Mesendoderm (in vitro differentiated cells): ENCODE results near the gene WWTR1.

Source experiments
- DNase-seq: peaks from one replicate; pipeline ENCODE4 v3.0.0; 2013
- H2AK5ac ChIP-seq: 2 replicates; pipeline ENCODE4 v1.6.1; 2013; ENCODE audit warnings: low read length, inconsistent platforms
- H2BK120ac ChIP-seq: 2 replicates; pipeline ENCODE4 v1.6.1; 2013; ENCODE audit warnings: low read depth, mild to moderate bottlenecking, low read length, moderate library complexity, mixed read lengths
- H2BK15ac ChIP-seq: replicated peaks from 2 replicates; pipeline ENCODE4 v1.6.1; 2013; ENCODE audit warnings: low read depth, mild to moderate bottlenecking, moderate library complexity
- H2BK5ac ChIP-seq: 2 replicates; pipeline ENCODE4 v1.6.1; 2013; ENCODE audit warnings: low read length, inconsistent platforms
- H3K18ac ChIP-seq: 2 replicates; pipeline ENCODE4 v1.6.1; 2013; ENCODE audit warnings: mild to moderate bottlenecking, low read length, mixed read lengths
- H3K23ac ChIP-seq: one replicate; pipeline ENCODE4 v1.6.1; 2013; ENCODE audit warnings: low read length
- H3K27ac ChIP-seq: 2 replicates; pipeline ENCODE4 v1.5.1; 2013; ENCODE audit warnings: low read depth, mild to moderate bottlenecking, inconsistent platforms, low read length, moderate library complexity
- H3K27me3 ChIP-seq: 2 replicates; pipeline ENCODE4 v1.6.1; 2013; ENCODE audit warnings: low read length, control low read depth, mild to moderate bottlenecking, inconsistent platforms; ENCODE audit not compliant: insufficient read depth, poor library complexity
- H3K36me3 ChIP-seq: 2 replicates; pipeline ENCODE4 v1.6.1; 2013; ENCODE audit warnings: low read length, inconsistent platforms; ENCODE audit not compliant: control insufficient read depth, insufficient read depth
- H3K4ac ChIP-seq: one replicate; pipeline ENCODE4 v1.6.1; 2013; ENCODE audit warnings: low read depth, mild to moderate bottlenecking, low read length, moderate library complexity
- H3K4me1 ChIP-seq: 2 replicates; pipeline ENCODE4 v1.6.1; 2013; ENCODE audit warnings: low read depth, low read length, inconsistent platforms; ENCODE audit not compliant: control insufficient read depth
- H3K4me2 ChIP-seq: 2 replicates; pipeline ENCODE4 v1.6.1; 2013; ENCODE audit warnings: low read length
- H3K4me3 ChIP-seq: 2 replicates; pipeline ENCODE4 v1.5.1; 2013; ENCODE audit warnings: mild to moderate bottlenecking, low read length
- H3K56ac ChIP-seq: one replicate; pipeline ENCODE4 v1.6.1; 2013; ENCODE audit warnings: low read length
- H3K79me1 ChIP-seq: 2 replicates; pipeline ENCODE4 v1.6.1; 2013; ENCODE audit warnings: low read length, inconsistent platforms
- H3K79me2 ChIP-seq: 2 replicates; pipeline ENCODE4 v1.6.1; 2013; ENCODE audit warnings: mild to moderate bottlenecking, low read length; ENCODE audit not compliant: control insufficient read depth, insufficient read depth
- H3K9ac ChIP-seq: 2 replicates; pipeline ENCODE4 v1.6.1; 2013; ENCODE audit warnings: low read length, inconsistent platforms
- H4K5ac ChIP-seq: one replicate; pipeline ENCODE4 v1.6.1; 2013; ENCODE audit warnings: low read length
- H4K8ac ChIP-seq: one replicate; pipeline ENCODE4 v1.6.1; 2013; ENCODE audit warnings: low read depth, mild to moderate bottlenecking, control low read depth, low read length, moderate library complexity
- WGBS: extraction: QIAGEN DNeasy Blood & Tissue Kit; methylation state at CpG from one replicate; pipeline ENCODE4 v1.1.7; 2013; ENCODE audit warnings: low lambda C conversion rate, missing lambda C conversion rate; ENCODE audit not compliant: insufficient coverage; ENCODE audit errors: extremely low coverage; 5-methylcytosine and 5-hydroxymethylcytosine counted together

Gene WWTR1

GRCh38 chr3:149486726-149487125 lies 171.1 kb downstream of the WWTR1 start:
- whole genome bisulfite sequencing, result no CpG with 5 or more reads among the region's 5 CpGs
- H3K56ac ChIP-seq, result no peak overlapping the region

GRCh38 chr3:149481491-149481890 lies 176.3 kb downstream of the WWTR1 start:
- Histone ChIP-seq H2BK5ac (no peak overlapping the region), H3K79me1 (no peaks in the 10 kb centered on the region), H3K27me3 (no peaks in the 10 kb centered on the region), H3K4ac (no peak overlapping the region), H3K4me1 (no peaks in the 10 kb centered on the region), H4K5ac (no peak overlapping the region), H3K4me2 (no peak overlapping the region), H2BK15ac (no peak overlapping the region), H2BK120ac (no peak overlapping the region), H3K56ac (peak overlapping the region; percentile 15), H3K36me3 (no peaks in the 10 kb centered on the region), H3K79me2 (no peaks in the 10 kb centered on the region), H3K23ac (no peak overlapping the region), H3K4me3 (no peak overlapping the region), H3K18ac (no peak overlapping the region), H3K9ac (no peak overlapping the region), H3K27ac (no peak overlapping the region), H2AK5ac (no peak overlapping the region), H4K8ac (no peak overlapping the region)
- WGBS, result no CpG with 5 or more reads among the region's 2 CpGs
- no peak for DNase-seq

More at GRCh38 chr3:149486726-149487125, 171.1 kb downstream of the WWTR1 start:
- Histone ChIP-seq H2BK5ac (no peak overlapping the region), H3K27me3 (no peaks in the 10 kb centered on the region), H2BK15ac (no peak overlapping the region), H3K79me1 (no peaks in the 10 kb centered on the region), H4K8ac (no peak overlapping the region), H3K4me1 (no peaks in the 10 kb centered on the region), H3K9ac (no peak overlapping the region), H3K4me2 (no peak overlapping the region), H2AK5ac (no peak overlapping the region), H3K36me3 (no peaks in the 10 kb centered on the region), H3K27ac (no peak overlapping the region), H3K79me2 (no peaks in the 10 kb centered on the region), H3K23ac (no peak overlapping the region), H4K5ac (no peak overlapping the region), H3K4ac (no peak overlapping the region), H3K4me3 (no peak overlapping the region), H3K18ac (no peak overlapping the region), H2BK120ac (no peak overlapping the region)
- DNase-seq, result no peak

- H3K18ac ChIP-seq, result no peak overlapping the region
- no peak overlapping the region for H3K56ac ChIP-seq
- no peak overlapping the region for H4K5ac ChIP-seq
- H3K4me3 ChIP-seq, result no peak overlapping the region
- H3K27ac ChIP-seq, result no peak overlapping the region
- H4K8ac ChIP-seq, result no peak overlapping the region
- H2BK120ac ChIP-seq, result no peak overlapping the region
- H3K27me3 ChIP-seq, result no peaks in the 10 kb centered on the region
- H2AK5ac ChIP-seq, result no peak overlapping the region
- DNase-seq, result no peak
- H3K4me2 ChIP-seq, result no peak overlapping the region
- no peak overlapping the region for H2BK5ac ChIP-seq
- WGBS, result no CpG with 5 or more reads among the region's 3 CpGs
- H3K36me3 ChIP-seq, result no peaks in the 10 kb centered on the region
- H3K79me1 ChIP-seq, result no peaks in the 10 kb centered on the region
- no peaks in the 10 kb centered on the region for H3K79me2 ChIP-seq
- H3K9ac ChIP-seq, result no peak overlapping the region
- H3K4ac ChIP-seq, result no peak overlapping the region
- H3K4me1 ChIP-seq, result no peaks in the 10 kb centered on the region
- no peak overlapping the region for H2BK15ac ChIP-seq
- no peak overlapping the region for H3K23ac ChIP-seq
Measured at GRCh38 chr3:149481056-149481455, 176.8 kb downstream of the WWTR1 start.

GRCh38 chr3:149480326-149481017 lies 177.4 kb downstream of the WWTR1 start:
- no peak overlapping the region for H3K4me2 ChIP-seq
- H2BK5ac ChIP-seq, result no peak overlapping the region
- no peak overlapping the region for H3K18ac ChIP-seq
- H3K27ac ChIP-seq, result no peak overlapping the region
- H2AK5ac ChIP-seq, result no peak overlapping the region
- H3K79me1 ChIP-seq, result no peaks in the 10 kb centered on the region
- H4K5ac ChIP-seq, result no peak overlapping the region
- no peak overlapping the region for H2BK15ac ChIP-seq
- H3K79me2 ChIP-seq, result no peaks in the 10 kb centered on the region
- no peak overlapping the region for H4K8ac ChIP-seq
- DNase-seq, result peak; percentile 93
- no CpG with 5 or more reads among the region's 15 CpGs for WGBS
- no peak overlapping the region for H3K9ac ChIP-seq
- H3K36me3 ChIP-seq, result no peaks in the 10 kb centered on the region
- no peak overlapping the region for H3K23ac ChIP-seq
- no peak overlapping the region for H3K56ac ChIP-seq
- no peak overlapping the region for H3K4me3 ChIP-seq
- no peaks in the 10 kb centered on the region for H3K4me1 ChIP-seq
- H3K27me3 ChIP-seq, result no peaks in the 10 kb centered on the region
- no peak overlapping the region for H3K4ac ChIP-seq
- no peak overlapping the region for H2BK120ac ChIP-seq

GRCh38 chr3:149479621-149480325 lies 178.1 kb downstream of the WWTR1 start:
- no peaks in the 10 kb centered on the region for H3K36me3 ChIP-seq
- H3K23ac ChIP-seq, result no peak overlapping the region
- WGBS, result no CpG with 5 or more reads among the region's 14 CpGs
- H3K9ac ChIP-seq, result no peak overlapping the region
- peak overlapping the region; percentile 54 for H3K18ac ChIP-seq
- H3K79me1 ChIP-seq, result no peaks in the 10 kb centered on the region
- H3K4me1 ChIP-seq, result no peaks in the 10 kb centered on the region
- H4K5ac ChIP-seq, result no peak overlapping the region
- H3K56ac ChIP-seq, result no peak overlapping the region
- H3K4me3 ChIP-seq, result no peak overlapping the region
- no peak overlapping the region for H2BK5ac ChIP-seq
- H3K27me3 ChIP-seq, result no peaks in the 10 kb centered on the region
- H2BK15ac ChIP-seq, result no peak overlapping the region
- H2AK5ac ChIP-seq, result no peak overlapping the region
- peak overlapping the region; percentile 33 for H2BK120ac ChIP-seq
- no peak overlapping the region for H4K8ac ChIP-seq
- no peak overlapping the region for H3K4me2 ChIP-seq
- peak; percentile 55 for DNase-seq
- no peaks in the 10 kb centered on the region for H3K79me2 ChIP-seq
- H3K27ac ChIP-seq, result no peak overlapping the region
- H3K4ac ChIP-seq, result no peak overlapping the region
